GM12878 (cell line): ENCODE measurements around the gene KISS1. TPM values are rescaled to one million over a fixed set of nuclear protein-coding genes. Genes with fewer than 3 reads are reported as not detected.

Source experiments
- ATAC-seq: fragments of 200-7000 bp; cut with Tn5 transposase; 3 replicates; pipeline ENCODE4 v1.9.1; 2020; ENCODE audit warnings: mild to moderate bottlenecking, moderate library complexity
- BruUV-seq: library from RNA; stranded (reverse); fragments of 400-500 nt; replicated peaks from 2 replicates; lab custom pipeline; 2021; lab: Mats Ljungman, UMichigan
- CTCF ChIA-PET: fragments of 300-600 bp; sonication (Branson Sonifier 250); formaldehyde crosslinking; extraction: SDS; loops from one replicate; lab custom pipeline; 2021; ENCODE audit warnings: inconsistent platforms; lab: Yijun Ruan, JAX
- POLR2A ChIA-PET: fragments of 350-600 bp; formaldehyde crosslinking; extraction: SDS; loops from one replicate; lab custom pipeline; 2021; ENCODE audit warnings: inconsistent platforms; lab: Charles Lee
- RAD21 ChIA-PET: fragments of 300-600 bp; sonication (Branson Sonifier 250); formaldehyde crosslinking; loops from one replicate; lab custom pipeline; 2023; ENCODE audit warnings: antibody characterized with exemption; ENCODE audit not compliant: unreplicated experiment; lab: Charles Lee
- SMC1A ChIA-PET: fragments of 300-600 bp; sonication (Branson Sonifier 250); formaldehyde crosslinking; loops from one replicate; lab custom pipeline; 2023; ENCODE audit not compliant: unreplicated experiment, uncharacterized antibody; lab: Charles Lee
- DNase-seq: peaks from one replicate; pipeline ENCODE4 v3.0.0-alpha.2; 2011; ENCODE audit warnings: low read depth, low spot score
- FAIRE-seq: peaks from 3 replicates; lab custom pipeline; 2011; peaks lifted over from hg19 to GRCh38; lab: Jason Lieb, UNC
- H2AFZ ChIP-seq: 2 replicates; pipeline ENCODE4 v1.6.0; 2011; ENCODE audit warnings: low read depth, low read length, control low read depth; ENCODE audit not compliant: control insufficient read depth
- H3K27ac ChIP-seq: 2 replicates; pipeline ENCODE4 v1.5.1; 2011; ENCODE audit warnings: control low read depth; ENCODE audit not compliant: control insufficient read depth, insufficient read depth
- H3K27me3 ChIP-seq, 2 experiments: replicated peaks in 1 of 2; 2 replicates each; pipeline versions ENCODE4 v1.6.0 to v1.6.1; 2011; ENCODE audit warnings: low read length in 1 of 2; ENCODE audit not compliant: control insufficient read depth in 2 of 2, insufficient read depth in 2 of 2
- H3K36me3 ChIP-seq, 2 experiments: 2 replicates each; pipeline ENCODE4 v1.5.1; 2011; ENCODE audit warnings: low read length in 1 of 2; ENCODE audit not compliant: control insufficient read depth in 2 of 2, insufficient read depth in 2 of 2
- H3K4me1 ChIP-seq: 2 replicates; pipeline ENCODE4 v1.6.1; 2011; ENCODE audit warnings: mild to moderate bottlenecking, low read length, moderate library complexity, mixed read lengths; ENCODE audit not compliant: control insufficient read depth, insufficient read depth
- H3K4me2 ChIP-seq: 2 replicates; pipeline ENCODE4 v1.6.0; 2011; ENCODE audit warnings: control low read depth; ENCODE audit not compliant: control insufficient read depth, insufficient read depth
- H3K4me3 ChIP-seq: fragments of 200-600 bp; sonication (generic); 2 replicates; pipeline ENCODE4 v1.5.1; 2016
- H3K79me2 ChIP-seq: 2 replicates; pipeline ENCODE4 v1.6.0; 2011; ENCODE audit warnings: low read length; ENCODE audit not compliant: control insufficient read depth, insufficient read depth
- H3K9ac ChIP-seq: 2 replicates; pipeline ENCODE4 v1.8.0; 2011; ENCODE audit warnings: low read length, control low read depth, mixed read lengths; ENCODE audit not compliant: control insufficient read depth, insufficient read depth
- H3K9me3 ChIP-seq: replicated peaks from 3 replicates; pipeline ENCODE4 v1.5.1; 2011; ENCODE audit warnings: mild to moderate bottlenecking, low read length; ENCODE audit not compliant: control insufficient read depth, insufficient read depth
- H4K20me1 ChIP-seq: 2 replicates; pipeline ENCODE4 v1.6.0; 2011; ENCODE audit not compliant: control insufficient read depth, insufficient read depth
- BHLHE40 ChIP-seq, 2 experiments: fragments of 450-650 bp in 1 of 2; IDR thresholded peaks; 2 replicates each; pipeline ENCODE4 v1.6.1; 2011 to 2017; ENCODE audit warnings: low read depth in 2 of 2, borderline replicate concordance in 1 of 2, improper control_type of control experiment in 1 of 2, low read length in 1 of 2, mild to moderate bottlenecking in 1 of 2
- HDGF ChIP-seq: fragments of 450-650 bp; IDR thresholded peaks from 2 replicates; pipeline ENCODE4 v1.6.1; 2016; ENCODE audit warnings: antibody characterized with exemption
- IRF4 ChIP-seq: IDR thresholded peaks from 2 replicates; pipeline ENCODE4 v1.6.1; 2011; ENCODE audit warnings: low read depth, low read length
- KDM1A ChIP-seq: fragments of 200-600 bp; sonication (generic); IDR thresholded peaks from 2 replicates; pipeline ENCODE4 v1.6.1; 2016; ENCODE audit warnings: borderline replicate concordance
- WGBS: methylation state at CpG from one replicate; pipeline ENCODE4 v1.1.6; 2016; ENCODE audit warnings: low lambda C conversion rate; ENCODE audit not compliant: insufficient replicate concordance, insufficient coverage; ENCODE audit errors: missing lambda C conversion rate; 5-methylcytosine and 5-hydroxymethylcytosine counted together
- in situ Hi-C: fragments of 300-500 bp; cut with MboI; formaldehyde crosslinking; loops from 9 replicates; pipeline ENCODE4 v1.14.3; 2018; ENCODE audit warnings: mixed read lengths
- intact Hi-C: fragments of 100-400 bp; cut with micrococcal nuclease; formaldehyde crosslinking; loops from one replicate; pipeline ENCODE4 v1.14.2; 2022; ENCODE audit not compliant: unreplicated experiment
- polyA plus RNA-seq, 11 experiments: library from polyadenylated mRNA; depleted of rRNA in 4 of 11; unstranded in 6 of 11; stranded (reverse) in 5 of 11; fragments of >200 nt; fragmentation: Nextera tagmentation in 4 of 11; fragmentation: Illumina TruSeq in 1 of 11; extraction: Ambion mirVana in 4 of 11; extraction: Trizol in 1 of 11; gene quantifications; 1 replicate in 1 of 11; 2 replicates in 10 of 11; pipeline versions ENCODE4 v1.2.1 to v1.2.3, GENCODE V29; 2011 to 2016; ENCODE audit warnings: inconsistent platforms in 2 of 11, missing spikeins in 2 of 11, low read depth in 1 of 11
- total RNA-seq, 4 experiments: library from RNA; depleted of rRNA in 3 of 4; stranded (reverse); fragments of >200 nt in 3 of 4; fragmentation: Illumina TruSeq in 1 of 4; extraction: Trizol in 1 of 4; gene quantifications; 2 replicates each; pipeline versions ENCODE4 v1.2.1 to v1.2.3, GENCODE V29; 2013 to 2021

The KISS1 gene
- total and polyA plus RNA-seq, 10 of the 15 experiments (the other 5 are each of a cell fraction or from before 2014, with no cell fraction given): not detected

- TF ChIP-seq IRF4: no peak
- no peak for TF ChIP-seq BHLHE40 (IDR thresholded peaks at IDR 0.05; ENCODE audit: borderline replicate concordance in 1 of 2, low read depth in 2 of 2, low read length in 1 of 2)
- no peak for TF ChIP-seq KDM1A
- no peak overlapping the region for H3K4me2 ChIP-seq
- H4K20me1 ChIP-seq: no peaks in the 10 kb centered on the region; the same call in 1 of the 2 replicates
- H3K9ac ChIP-seq: no peak overlapping the region
- BruUV-seq: no TSS peak
- no peak for FAIRE-seq
- H3K27me3 ChIP-seq: peaks cover 0 to 2% of the 10 kb centered on the region in 2 experiments; a peak in 3 of 4 replicates
- POLR2A ChIA-PET: no interaction called here
- H2AFZ ChIP-seq: no peak overlapping the region
- RAD21 ChIA-PET: no interaction called here
- H3K4me3 ChIP-seq: no peak overlapping the region
- no peak overlapping the region for H3K27ac ChIP-seq
- DNase-seq: no peak
- SMC1A ChIA-PET: no interaction called here
- H3K4me1 ChIP-seq: no peaks in the 10 kb centered on the region
- in situ Hi-C loops: no loop called here
- WGBS: 28% methylated on average over 4 of the region's 4 CpGs
- intact Hi-C loops: no loop called here
- CTCF ChIA-PET: interaction anchor here (1.3 to 5.2 kb wide), 2 partner anchors 12 to 283 kb away, joined by 3 to 29 read pairs; no protein-coding TSS in a partner anchor
- ATAC-seq: no peak
- no peaks in the 10 kb centered on the region for H3K9me3 ChIP-seq
- no peaks in the 10 kb centered on the region for H3K79me2 ChIP-seq
- no peaks in the 10 kb centered on the region for H3K36me3 ChIP-seq
Measured at GRCh38 chr1:204217648-204218000, 21.3 kb upstream of the KISS1 start.

GRCh38 chr1:204216880-204217647 is 20.8 kb upstream of the KISS1 start:
- H3K27me3 ChIP-seq: no peaks in the 10 kb centered on the region; a peak in 2 of 4 replicates
- no TSS peak for BruUV-seq
- in situ Hi-C loops (no loop called here), intact Hi-C loops (no loop called here)
- ChIA-PET POLR2A (no interaction called here), SMC1A (interaction anchor here (1.3 to 1.4 kb wide), 2 partner anchors 10 to 178 kb away, joined by 4 read pairs; no protein-coding TSS in a partner anchor), CTCF (interaction anchor here (0.6 to 5.2 kb wide), 5 partner anchors 11 to 353 kb away, joined by 3 to 29 read pairs (median 3); no protein-coding TSS in a partner anchor), RAD21 (no interaction called here)
- no peak overlapping the region for H3K4me3 ChIP-seq
- no peak for TF ChIP-seq HDGF
- no peak overlapping the region for H2AFZ ChIP-seq
- H3K9me3 ChIP-seq: no peaks in the 10 kb centered on the region
- no peaks in the 10 kb centered on the region for H3K36me3 ChIP-seq
- H3K79me2 ChIP-seq: no peaks in the 10 kb centered on the region
- no peak overlapping the region for H3K27ac ChIP-seq
- FAIRE-seq (no peak), ATAC-seq (no peak), DNase-seq (no peak)
- H3K4me1 ChIP-seq: no peaks in the 10 kb centered on the region
- no peaks in the 10 kb centered on the region; the same call in 1 of the 2 replicates for H4K20me1 ChIP-seq
- H3K4me2 ChIP-seq: no peak overlapping the region
- no peak overlapping the region for H3K9ac ChIP-seq
- WGBS: 20% methylated on average over 11 of the region's 11 CpGs
